ENCODE measurements around the gene EIF2A. TPM values are rescaled to one million over a fixed set of nuclear protein-coding genes. Genes with fewer than 3 reads are reported as not detected.
A peak's percentile ranks its signal among the peaks of the same experiment; 100 is the strongest.

EIF2A gene
- total RNA-seq, 6 donors from 2014 or later: 40.1 to 202 (median 78.0) TPM

DNA sequence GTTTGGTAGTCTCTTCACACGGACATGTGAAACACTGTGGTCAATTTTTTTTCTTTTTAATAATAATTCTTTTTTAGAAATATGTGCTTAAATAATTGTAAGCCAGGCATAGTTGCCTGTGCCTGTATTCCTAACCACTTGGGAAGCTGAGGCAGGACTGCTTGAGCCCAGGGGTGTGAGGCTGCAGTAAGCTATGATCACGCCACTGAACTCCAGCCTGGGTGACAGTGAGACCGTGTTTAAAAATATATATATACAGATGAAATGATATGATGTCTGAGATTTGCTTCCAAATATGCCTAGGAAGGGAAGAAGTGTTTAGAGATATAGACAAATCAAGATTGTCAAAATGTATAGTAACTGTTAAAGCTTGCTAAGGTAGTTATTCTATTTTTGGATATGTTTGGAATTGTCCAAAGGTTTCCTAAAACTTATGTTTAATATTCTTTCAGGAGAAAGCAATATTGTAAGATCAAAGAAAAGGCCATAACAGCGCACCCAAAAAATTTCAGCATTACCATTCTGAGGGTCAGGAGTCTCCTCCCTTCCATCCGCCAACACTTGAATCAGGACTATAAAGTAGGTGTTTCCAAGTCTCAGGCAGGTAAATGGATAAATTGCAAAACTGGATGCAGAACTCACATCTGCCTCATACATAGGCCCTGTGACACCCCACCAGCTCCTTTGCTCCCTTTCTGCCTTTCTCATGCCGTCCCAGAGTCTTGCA lies 56.0 kb downstream of the EIF2A start:
- ATAC-seq (ENCODE audit: low FRiP score in 2 of 2) (no peak), DNase-seq (no peak)
- WGBS, 2 donors: 25% methylated on average over 6 of the region's 6 CpGs
- no peaks in the 10 kb centered on the region for H3K27me3 ChIP-seq
- H3K4me3 ChIP-seq: peak overlapping the region; percentile 23 to 71 (median 68)
- peaks cover 0 to 4% (median 0%) of the 10 kb centered on the region in 4 donors for H3K36me3 ChIP-seq
- H3K9me3 ChIP-seq: no peaks in the 10 kb centered on the region
- peak overlapping the region; percentile 91 to 99 (median 98) for H3K27ac ChIP-seq
- H3K4me1 ChIP-seq: peaks cover 30 to 41% (median 31%) of the 10 kb centered on the region in 4 donors
- no peak for TF ChIP-seq EP300 (IDR thresholded peaks at IDR 0.05)
- TF ChIP-seq POLR2AphosphoS5 (IDR thresholded peaks at IDR 0.05): no peak
- TF ChIP-seq, protein P1, sequence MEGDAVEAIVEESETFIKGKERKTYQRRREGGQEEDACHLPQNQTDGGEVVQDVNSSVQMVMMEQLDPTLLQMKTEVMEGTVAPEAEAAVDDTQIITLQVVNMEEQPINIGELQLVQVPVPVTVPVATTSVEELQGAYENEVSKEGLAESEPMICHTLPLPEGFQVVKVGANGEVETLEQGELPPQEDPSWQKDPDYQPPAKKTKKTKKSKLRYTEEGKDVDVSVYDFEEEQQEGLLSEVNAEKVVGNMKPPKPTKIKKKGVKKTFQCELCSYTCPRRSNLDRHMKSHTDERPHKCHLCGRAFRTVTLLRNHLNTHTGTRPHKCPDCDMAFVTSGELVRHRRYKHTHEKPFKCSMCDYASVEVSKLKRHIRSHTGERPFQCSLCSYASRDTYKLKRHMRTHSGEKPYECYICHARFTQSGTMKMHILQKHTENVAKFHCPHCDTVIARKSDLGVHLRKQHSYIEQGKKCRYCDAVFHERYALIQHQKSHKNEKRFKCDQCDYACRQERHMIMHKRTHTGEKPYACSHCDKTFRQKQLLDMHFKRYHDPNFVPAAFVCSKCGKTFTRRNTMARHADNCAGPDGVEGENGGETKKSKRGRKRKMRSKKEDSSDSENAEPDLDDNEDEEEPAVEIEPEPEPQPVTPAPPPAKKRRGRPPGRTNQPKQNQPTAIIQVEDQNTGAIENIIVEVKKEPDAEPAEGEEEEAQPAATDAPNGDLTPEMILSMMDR (IDR thresholded peaks at IDR 0.05): no peak
- no peak for TF ChIP-seq POLR2A (IDR thresholded peaks at IDR 0.05)

DNA sequence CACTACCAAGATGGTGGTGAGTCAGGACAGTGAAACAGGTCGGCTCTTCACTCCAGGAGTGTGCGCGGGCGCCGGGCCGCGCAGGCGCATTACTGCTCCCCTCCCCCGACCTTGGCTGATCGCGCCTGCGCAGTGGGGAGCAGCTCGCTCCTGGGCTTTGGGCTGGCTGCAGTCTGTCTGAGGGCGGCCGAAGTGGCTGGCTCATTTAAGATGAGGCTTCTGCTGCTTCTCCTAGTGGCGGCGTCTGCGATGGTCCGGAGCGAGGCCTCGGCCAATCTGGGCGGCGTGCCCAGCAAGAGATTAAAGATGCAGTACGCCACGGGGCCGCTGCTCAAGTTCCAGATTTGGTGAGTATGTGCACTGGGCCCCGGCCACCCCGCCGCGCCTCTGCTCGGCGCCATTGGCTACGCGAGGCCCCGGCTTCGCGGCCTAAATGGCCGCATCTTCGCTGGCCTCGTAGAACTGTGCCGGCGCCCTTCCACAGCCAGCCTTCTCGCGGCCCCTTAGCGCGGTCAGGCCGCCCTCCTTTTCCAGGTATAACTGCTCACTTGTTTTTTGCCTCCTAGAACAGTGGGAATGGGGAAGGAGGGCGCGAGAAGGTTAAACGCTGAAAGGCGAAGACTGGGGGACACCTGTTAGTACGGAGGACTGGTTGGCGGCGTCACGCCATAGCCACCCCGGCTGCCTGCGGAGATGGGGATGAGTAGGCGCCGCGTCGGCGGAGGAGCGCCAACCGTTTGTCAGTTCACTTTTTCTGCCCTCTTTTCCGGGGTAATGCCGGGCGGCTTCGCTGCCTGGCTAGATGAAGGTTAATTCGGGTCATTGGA lies 56.8 kb downstream of the EIF2A start, which contains the start of gene SELENOT:
SELENOT (plus strand) TSS at position 169 of the 827 bp plus-strand sequence; CDS start at position 211, 42 bp downstream.
- peak; percentile 97 for ATAC-seq (ENCODE audit: low FRiP score in 2 of 2)
- TF ChIP-seq, protein P1 (IDR thresholded peaks at IDR 0.05): peak in 4 of 6 experiments; percentile 34 to 83 (median 60)
- TF ChIP-seq EP300 (IDR thresholded peaks at IDR 0.05) (peak in 1 of 4 donors; percentile 9), POLR2A (IDR thresholded peaks at IDR 0.05) (peak; percentile 45 to 99 (median 95)), POLR2AphosphoS5 (IDR thresholded peaks at IDR 0.05) (peak; percentile 91 to 96)
- DNase-seq: peak; percentile 94 to 99
- Histone ChIP-seq H3K9me3 (no peaks in the 10 kb centered on the region), H3K4me1 (peaks cover 30 to 43% (median 33%) of the 10 kb centered on the region in 4 donors), H3K4me3 (peak within 1 kb of the TSS; percentile 65 to 85 (median 70)), H3K27me3 (no peaks in the 10 kb centered on the region), H3K36me3 (peaks cover 0 to 4% (median 0%) of the 10 kb centered on the region in 4 donors), H3K27ac (peak within 1 kb of the TSS; percentile 91 to 99 (median 98))
- 0 to 1% methylated on average over 21 to 62 of the region's 69 CpGs for WGBS, 2 donors

DNA sequence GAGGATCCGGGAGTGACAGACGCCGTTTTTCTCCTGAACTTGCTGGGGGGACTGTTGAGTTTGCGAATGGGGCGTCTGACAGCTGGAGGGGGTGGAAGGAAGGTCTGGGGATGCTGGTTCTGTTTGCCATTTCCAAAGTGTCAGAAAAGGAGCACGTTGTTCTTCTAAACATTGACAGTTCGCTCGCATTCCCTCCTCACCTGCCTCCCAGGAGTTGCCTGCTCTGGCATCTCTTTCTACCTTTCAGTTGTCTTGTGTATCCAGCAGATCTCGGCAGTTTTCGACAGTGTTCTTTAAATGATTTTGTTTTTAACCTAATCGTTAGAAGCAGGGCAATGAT lies 57.4 kb downstream of the EIF2A start:
- TF ChIP-seq, protein P1 (IDR thresholded peaks at IDR 0.05): no peak
- TF ChIP-seq POLR2AphosphoS5 (IDR thresholded peaks at IDR 0.05) (no peak), POLR2A (IDR thresholded peaks at IDR 0.05) (no peak), EP300 (IDR thresholded peaks at IDR 0.05) (no peak)
- Histone ChIP-seq H3K4me1 (peaks cover 30 to 43% (median 35%) of the 10 kb centered on the region in 4 donors), H3K27me3 (no peaks in the 10 kb centered on the region), H3K9me3 (no peaks in the 10 kb centered on the region), H3K27ac (peak overlapping the region; percentile 91 to 99 (median 98)), H3K36me3 (peaks cover 0 to 4% (median 0%) of the 10 kb centered on the region in 4 donors), H3K4me3 (peak overlapping the region; percentile 65 to 85 (median 70))
- no peak for DNase-seq
- 0 to 1% methylated on average over 10 to 11 of the region's 11 CpGs for WGBS, 2 donors
- ATAC-seq (ENCODE audit: low FRiP score in 2 of 2): peak in 1 of 2 donors; percentile 11

DNA sequence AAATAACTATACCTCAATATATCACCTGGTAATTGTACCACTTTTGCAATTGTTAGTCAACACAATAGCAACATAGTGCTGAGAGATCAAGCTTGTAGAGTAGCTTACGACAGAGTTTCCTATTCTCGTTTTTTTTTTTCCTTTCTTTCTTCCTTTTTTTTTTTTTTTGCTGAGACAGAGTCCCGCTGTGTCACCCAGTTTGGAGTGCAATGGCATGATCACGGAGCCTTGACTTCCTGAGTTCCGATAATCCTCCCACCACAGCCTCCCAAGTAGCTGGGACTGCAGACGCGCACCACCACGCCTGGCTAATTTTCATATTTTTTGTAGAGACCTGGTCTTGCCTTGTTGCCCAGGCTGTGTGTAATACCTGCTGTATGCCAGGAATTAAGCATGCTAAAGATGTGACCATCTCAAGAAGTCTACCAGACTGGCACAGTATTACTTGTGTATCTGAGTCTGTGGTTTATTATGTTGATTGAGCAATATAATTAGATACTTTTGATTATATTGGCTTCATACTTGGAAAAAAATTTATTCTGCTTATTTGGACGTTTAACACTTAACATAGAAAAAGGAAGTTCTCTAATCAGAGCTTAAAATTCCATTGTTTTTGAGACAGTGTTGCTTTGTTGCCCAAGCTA lies 59.5 kb downstream of the EIF2A start:
- Histone ChIP-seq H3K4me3 (no peak overlapping the region), H3K4me1 (peaks cover 36 to 52% (median 48%) of the 10 kb centered on the region in 4 donors)

More for the DNA sequence above, 59.5 kb downstream of the EIF2A start:
- Histone ChIP-seq H3K36me3 (peaks cover 0 to 4% (median 0%) of the 10 kb centered on the region in 4 donors), H3K9me3 (no peaks in the 10 kb centered on the region), H3K27ac (peak overlapping the region in 3 of 4 donors; percentile 38 to 70 (median 62)), H3K27me3 (no peaks in the 10 kb centered on the region)
- ATAC-seq (ENCODE audit: low FRiP score in 2 of 2) (peak in 1 of 2 donors; percentile 1), DNase-seq (peak in 1 of 2 donors; percentile 34)
- 64 to 65% methylated on average over 9 of the region's 9 CpGs for WGBS, 2 donors
- TF ChIP-seq, protein P1 (IDR thresholded peaks at IDR 0.05): no peak
- TF ChIP-seq POLR2AphosphoS5 (IDR thresholded peaks at IDR 0.05): no peak
- TF ChIP-seq EP300 (IDR thresholded peaks at IDR 0.05): no peak
- no peak for TF ChIP-seq POLR2A (IDR thresholded peaks at IDR 0.05)
